HepG2 (cell line): ENCODE measurements around the gene TRNT1. TPM values are rescaled to one million over a fixed set of nuclear protein-coding genes. Genes with fewer than 3 reads are reported as not detected.

Source experiments
- ATM ChIP-seq: fragments of 450-650 bp; IDR thresholded peaks from 2 replicates; pipeline ENCODE4 v1.7.1; 2017; ENCODE audit warnings: mild to moderate bottlenecking, borderline replicate concordance
- CENPX ChIP-seq: sonication (generic); formaldehyde crosslinking; IDR thresholded peaks from 2 replicates; pipeline ENCODE4 v1.9.0; 2021; ENCODE audit warnings: mild to moderate bottlenecking, missing genetic modification reagents, moderate library complexity
- CREBL2 ChIP-seq: sonication (generic); formaldehyde crosslinking; IDR thresholded peaks from 2 replicates; pipeline ENCODE4 v1.8.1; 2023; ENCODE audit warnings: missing genetic modification reagents, mild to moderate bottlenecking, borderline replicate concordance
- DDIT3 ChIP-seq: sonication (generic); formaldehyde crosslinking; IDR thresholded peaks from 2 replicates; pipeline ENCODE4 v1.4.0; 2020; ENCODE audit warnings: mild to moderate bottlenecking, missing genetic modification reagents
- EED ChIP-seq: sonication (generic); formaldehyde crosslinking; IDR thresholded peaks from 2 replicates; pipeline ENCODE4 v1.5.0; 2020; ENCODE audit warnings: mild to moderate bottlenecking, missing genetic modification reagents
- MIER2 ChIP-seq: IDR thresholded peaks from 2 replicates; pipeline ENCODE4 v1.6.1; 2016; ENCODE audit warnings: missing biosample characterization, missing genetic modification reagents
- SETDB1 ChIP-seq: sonication (generic); formaldehyde crosslinking; IDR thresholded peaks from 2 replicates; pipeline ENCODE4 v1.5.1; 2020; ENCODE audit warnings: missing genetic modification reagents, mild to moderate bottlenecking, borderline replicate concordance
- SIN3A ChIP-seq: IDR thresholded peaks from 2 replicates; pipeline ENCODE4 v1.6.1; 2011; ENCODE audit warnings: low read depth, mild to moderate bottlenecking, control low read depth, low read length, borderline replicate concordance
- SIX1 ChIP-seq: sonication (generic); formaldehyde crosslinking; IDR thresholded peaks from 2 replicates; pipeline ENCODE4 v1.4.0; 2020; ENCODE audit warnings: missing genetic modification reagents, borderline replicate concordance
- TCF7L2 ChIP-seq: IDR thresholded peaks from 2 replicates; pipeline ENCODE4 v1.6.1; 2011; ENCODE audit warnings: mild to moderate bottlenecking, low read depth, low read length, moderate library complexity
- U2AF1 ChIP-seq: fragments of 200-400 bp; formaldehyde crosslinking; optimal IDR thresholded peaks from 2 replicates; pipeline ENCODE3; 2017; ENCODE audit warnings: mild to moderate bottlenecking, low read depth, low read length
- ZBTB20 ChIP-seq: sonication (generic); formaldehyde crosslinking; IDR thresholded peaks from 2 replicates; pipeline ENCODE4 v1.8.1; 2023; ENCODE audit warnings: missing genetic modification reagents, low read depth, mild to moderate bottlenecking, borderline replicate concordance
- ZMYM2 ChIP-seq: sonication (generic); formaldehyde crosslinking; IDR thresholded peaks from 2 replicates; pipeline ENCODE4 v1.8.0; 2022; ENCODE audit warnings: mild to moderate bottlenecking, missing genetic modification reagents
- ZNF138 ChIP-seq: sonication (generic); formaldehyde crosslinking; IDR thresholded peaks from 2 replicates; pipeline ENCODE4 v1.5.0; 2020; ENCODE audit warnings: mild to moderate bottlenecking, low read depth, missing genetic modification reagents
- ZNF205 ChIP-seq: IDR thresholded peaks from 2 replicates; pipeline ENCODE4 v1.6.1; 2018; ENCODE audit warnings: missing biosample characterization, missing genetic modification reagents
- ZNF230 ChIP-seq: sonication (generic); formaldehyde crosslinking; IDR thresholded peaks from 2 replicates; pipeline ENCODE4 v1.4.0; 2020; ENCODE audit warnings: mild to moderate bottlenecking, missing genetic modification reagents
- ZNF549 ChIP-seq: sonication (generic); formaldehyde crosslinking; IDR thresholded peaks from 2 replicates; pipeline ENCODE4 v1.5.0; 2020; ENCODE audit warnings: missing genetic modification reagents
- ZSCAN30 ChIP-seq: sonication (generic); formaldehyde crosslinking; IDR thresholded peaks from 2 replicates; pipeline ENCODE4 v1.5.0; 2020; ENCODE audit warnings: mild to moderate bottlenecking, missing genetic modification reagents
- polyA plus RNA-seq, 8 experiments: library from polyadenylated mRNA; depleted of rRNA in 3 of 8; stranded (reverse) in 7 of 8; unstranded in 1 of 8; fragments of >200 nt; fragmentation: Illumina TruSeq in 4 of 8; extraction: Trizol in 4 of 8; gene quantifications; 2 replicates each; pipeline versions ENCODE4 v1.2.1 to v1.2.3, GENCODE V29; 2011 to 2016; ENCODE audit warnings: low read depth in 4 of 8, missing spikeins in 1 of 8, mixed read lengths in 1 of 8; ENCODE audit not compliant: insufficient read depth in 1 of 8
- total RNA-seq, 5 experiments: library from RNA; depleted of rRNA; stranded (reverse); fragments of >200 nt; fragmentation: Illumina TruSeq; extraction: Trizol; gene quantifications; 2 replicates each; pipeline ENCODE4 v1.2.3, GENCODE V29; 2016; ENCODE audit warnings: low read depth in 1 of 5
- TF ChIP-seq, protein P1 (sequence below): sonication (generic); formaldehyde crosslinking; IDR thresholded peaks from 2 replicates; pipeline ENCODE4 v1.5.1; 2020; ENCODE audit warnings: mild to moderate bottlenecking, missing genetic modification reagents, moderate library complexity
- TF ChIP-seq, protein P2 (sequence below): sonication (generic); formaldehyde crosslinking; IDR thresholded peaks from 2 replicates; pipeline ENCODE4 v1.4.0; 2020; ENCODE audit warnings: mild to moderate bottlenecking, missing genetic modification reagents

The TRNT1 gene
- total and polyA plus RNA-seq, 2 of the 13 experiments (the other 11 are each of a cell fraction or from before 2014, with no cell fraction given), result 9.4 to 27.7 TPM

DNA sequence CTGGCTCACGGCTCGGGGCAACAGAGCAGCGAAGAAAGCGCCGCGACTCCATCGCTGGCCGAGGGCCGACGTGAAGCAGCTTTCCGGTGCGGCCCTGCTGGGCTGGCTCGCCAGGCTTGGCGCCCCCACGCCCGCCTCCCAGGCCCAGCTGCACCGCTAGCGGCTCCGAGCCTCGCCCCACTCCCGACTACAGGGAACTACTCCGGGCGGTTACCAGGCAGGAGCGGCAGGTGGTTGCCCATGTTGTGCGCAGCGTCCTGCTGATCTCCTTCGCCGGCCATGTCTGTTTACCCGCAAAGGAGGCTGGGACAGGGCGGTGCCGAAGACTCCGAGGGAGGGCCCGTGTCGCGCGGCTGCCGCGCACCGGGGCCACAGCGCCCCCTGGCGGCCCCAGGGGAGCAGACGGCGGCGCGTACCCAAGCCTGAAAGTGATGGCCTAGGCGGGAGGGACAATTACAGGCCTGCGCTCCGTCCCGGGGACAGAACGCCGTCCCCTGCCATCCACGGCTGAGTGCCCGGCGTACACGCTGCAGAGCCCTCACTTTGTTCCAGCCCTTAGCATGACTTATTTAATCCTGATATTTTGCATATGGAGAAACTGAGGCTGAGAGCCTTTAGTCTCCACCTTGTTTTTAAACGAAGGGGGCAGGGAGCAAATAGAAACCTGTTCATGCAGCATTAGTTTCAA, 52.8 kb downstream of the TRNT1 start, which contains the start of gene CRBN (continued):
- TF ChIP-seq EED (peak; percentile 90), DDIT3 (CRISPR knock-in tag) (no peak), CENPX (no peak), CREBL2 (CRISPR knock-in tag) (peak; percentile 84; the same call in 1 of the 2 replicates), ZNF205 (peak; percentile 93), SIN3A (peak; percentile 54; the same call in 1 of the 2 replicates), SETDB1 (CRISPR knock-in tag) (no peak), TCF7L2 (no peak), ZBTB20 (CRISPR knock-in tag) (peak; percentile 51; the same call in 1 of the 2 replicates), ATM (no peak), U2AF1 (no peak), ZSCAN30 (no peak), MIER2 (CRISPR knock-in tag) (peak; percentile 68; the same call in 1 of the 2 replicates), SIX1 (CRISPR knock-in tag) (0 out of 2 replicates have a peak, but pooled peaks have one; percentile 50), ZNF230 (CRISPR knock-in tag) (peak; percentile 96; the same call in 1 of the 2 replicates), ZNF549 (CRISPR knock-in tag) (no peak), ZMYM2 (CRISPR knock-in tag) (no peak), ZNF138 (CRISPR knock-in tag) (0 out of 2 replicates have a peak, but pooled peaks have one; percentile 32)
- TF ChIP-seq, protein P1, sequence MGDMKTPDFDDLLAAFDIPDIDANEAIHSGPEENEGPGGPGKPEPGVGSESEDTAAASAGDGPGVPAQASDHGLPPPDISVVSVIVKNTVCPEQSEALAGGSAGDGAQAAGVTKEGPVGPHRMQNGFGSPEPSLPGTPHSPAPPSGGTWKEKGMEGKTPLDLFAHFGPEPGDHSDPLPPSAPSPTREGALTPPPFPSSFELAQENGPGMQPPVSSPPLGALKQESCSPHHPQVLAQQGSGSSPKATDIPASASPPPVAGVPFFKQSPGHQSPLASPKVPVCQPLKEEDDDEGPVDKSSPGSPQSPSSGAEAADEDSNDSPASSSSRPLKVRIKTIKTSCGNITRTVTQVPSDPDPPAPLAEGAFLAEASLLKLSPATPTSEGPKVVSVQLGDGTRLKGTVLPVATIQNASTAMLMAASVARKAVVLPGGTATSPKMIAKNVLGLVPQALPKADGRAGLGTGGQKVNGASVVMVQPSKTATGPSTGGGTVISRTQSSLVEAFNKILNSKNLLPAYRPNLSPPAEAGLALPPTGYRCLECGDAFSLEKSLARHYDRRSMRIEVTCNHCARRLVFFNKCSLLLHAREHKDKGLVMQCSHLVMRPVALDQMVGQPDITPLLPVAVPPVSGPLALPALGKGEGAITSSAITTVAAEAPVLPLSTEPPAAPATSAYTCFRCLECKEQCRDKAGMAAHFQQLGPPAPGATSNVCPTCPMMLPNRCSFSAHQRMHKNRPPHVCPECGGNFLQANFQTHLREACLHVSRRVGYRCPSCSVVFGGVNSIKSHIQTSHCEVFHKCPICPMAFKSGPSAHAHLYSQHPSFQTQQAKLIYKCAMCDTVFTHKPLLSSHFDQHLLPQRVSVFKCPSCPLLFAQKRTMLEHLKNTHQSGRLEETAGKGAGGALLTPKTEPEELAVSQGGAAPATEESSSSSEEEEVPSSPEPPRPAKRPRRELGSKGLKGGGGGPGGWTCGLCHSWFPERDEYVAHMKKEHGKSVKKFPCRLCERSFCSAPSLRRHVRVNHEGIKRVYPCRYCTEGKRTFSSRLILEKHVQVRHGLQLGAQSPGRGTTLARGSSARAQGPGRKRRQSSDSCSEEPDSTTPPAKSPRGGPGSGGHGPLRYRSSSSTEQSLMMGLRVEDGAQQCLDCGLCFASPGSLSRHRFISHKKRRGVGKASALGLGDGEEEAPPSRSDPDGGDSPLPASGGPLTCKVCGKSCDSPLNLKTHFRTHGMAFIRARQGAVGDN, result peak; percentile 88
- TF ChIP-seq, protein P2, sequence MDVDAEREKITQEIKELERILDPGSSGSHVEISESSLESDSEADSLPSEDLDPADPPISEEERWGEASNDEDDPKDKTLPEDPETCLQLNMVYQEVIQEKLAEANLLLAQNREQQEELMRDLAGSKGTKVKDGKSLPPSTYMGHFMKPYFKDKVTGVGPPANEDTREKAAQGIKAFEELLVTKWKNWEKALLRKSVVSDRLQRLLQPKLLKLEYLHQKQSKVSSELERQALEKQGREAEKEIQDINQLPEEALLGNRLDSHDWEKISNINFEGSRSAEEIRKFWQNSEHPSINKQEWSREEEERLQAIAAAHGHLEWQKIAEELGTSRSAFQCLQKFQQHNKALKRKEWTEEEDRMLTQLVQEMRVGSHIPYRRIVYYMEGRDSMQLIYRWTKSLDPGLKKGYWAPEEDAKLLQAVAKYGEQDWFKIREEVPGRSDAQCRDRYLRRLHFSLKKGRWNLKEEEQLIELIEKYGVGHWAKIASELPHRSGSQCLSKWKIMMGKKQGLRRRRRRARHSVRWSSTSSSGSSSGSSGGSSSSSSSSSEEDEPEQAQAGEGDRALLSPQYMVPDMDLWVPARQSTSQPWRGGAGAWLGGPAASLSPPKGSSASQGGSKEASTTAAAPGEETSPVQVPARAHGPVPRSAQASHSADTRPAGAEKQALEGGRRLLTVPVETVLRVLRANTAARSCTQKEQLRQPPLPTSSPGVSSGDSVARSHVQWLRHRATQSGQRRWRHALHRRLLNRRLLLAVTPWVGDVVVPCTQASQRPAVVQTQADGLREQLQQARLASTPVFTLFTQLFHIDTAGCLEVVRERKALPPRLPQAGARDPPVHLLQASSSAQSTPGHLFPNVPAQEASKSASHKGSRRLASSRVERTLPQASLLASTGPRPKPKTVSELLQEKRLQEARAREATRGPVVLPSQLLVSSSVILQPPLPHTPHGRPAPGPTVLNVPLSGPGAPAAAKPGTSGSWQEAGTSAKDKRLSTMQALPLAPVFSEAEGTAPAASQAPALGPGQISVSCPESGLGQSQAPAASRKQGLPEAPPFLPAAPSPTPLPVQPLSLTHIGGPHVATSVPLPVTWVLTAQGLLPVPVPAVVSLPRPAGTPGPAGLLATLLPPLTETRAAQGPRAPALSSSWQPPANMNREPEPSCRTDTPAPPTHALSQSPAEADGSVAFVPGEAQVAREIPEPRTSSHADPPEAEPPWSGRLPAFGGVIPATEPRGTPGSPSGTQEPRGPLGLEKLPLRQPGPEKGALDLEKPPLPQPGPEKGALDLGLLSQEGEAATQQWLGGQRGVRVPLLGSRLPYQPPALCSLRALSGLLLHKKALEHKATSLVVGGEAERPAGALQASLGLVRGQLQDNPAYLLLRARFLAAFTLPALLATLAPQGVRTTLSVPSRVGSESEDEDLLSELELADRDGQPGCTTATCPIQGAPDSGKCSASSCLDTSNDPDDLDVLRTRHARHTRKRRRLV (CRISPR knock-in tag), result peak; percentile 42; the same call in 1 of the 2 replicates
